Erythroblast (primary cell): ENCODE measurements around the gene NSD2.
"Not testable (repeated sequence)": the region's sequence is repeated elsewhere in the genome, so short reads cannot be mapped to it uniquely, and the experiment has no call there.

ENCODE experiments used
- DNase-seq, 2 experiments: peaks; one replicate each; lab custom pipeline; 2025; lab: John Stamatoyannopoulos, UW
- GATA1 ChIP-seq: IDR thresholded peaks from 2 replicates; pipeline ENCODE4 v1.6.1; 2011; ENCODE audit warnings: low read depth, mild to moderate bottlenecking, control low read depth, low read length, moderate library complexity
- POLR2A ChIP-seq: IDR thresholded peaks from 2 replicates; pipeline ENCODE4 v1.6.1; 2011; ENCODE audit warnings: mild to moderate bottlenecking, low read length

NSD2 gene

GRCh38 chr4:2009651-2010233 is 138.5 kb downstream of the NSD2 start:
- peak; percentile 64 to 65 for DNase-seq
- no peak for TF ChIP-seq GATA1
- no peak for TF ChIP-seq POLR2A

DNA sequence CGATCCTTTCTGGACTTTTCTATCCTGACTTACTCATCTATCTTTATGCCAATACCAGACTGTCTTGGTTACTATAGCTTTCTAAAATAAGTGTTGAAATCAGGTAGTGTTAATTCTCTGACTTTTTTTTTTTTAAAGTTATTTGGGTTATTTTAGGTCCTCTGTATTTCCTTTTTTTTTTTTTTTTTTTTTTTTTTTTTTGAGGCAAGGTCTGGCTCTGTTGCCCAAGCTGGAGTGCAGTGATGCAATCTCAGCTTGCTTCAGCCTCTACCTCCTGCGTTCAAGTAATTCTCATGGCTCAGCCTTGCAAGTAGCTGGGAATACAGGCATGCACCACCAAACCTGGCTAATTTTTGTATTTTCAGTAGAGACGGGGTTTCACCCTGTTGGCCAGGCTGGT is 140.4 kb downstream of the NSD2 start:
- no peak for TF ChIP-seq POLR2A
- no peak for TF ChIP-seq GATA1
- DNase-seq: no peak

GRCh38 chr4:2015008-2015407 is 143.8 kb downstream of the NSD2 start:
- TF ChIP-seq POLR2A: no peak
- no peak for TF ChIP-seq GATA1
- DNase-seq: peak in 1 of 2 experiments; percentile 20

- DNase-seq: not testable (repeated sequence)
Measured at GRCh38 chr4:2021358-2022018, 150.3 kb downstream of the NSD2 start.

DNA sequence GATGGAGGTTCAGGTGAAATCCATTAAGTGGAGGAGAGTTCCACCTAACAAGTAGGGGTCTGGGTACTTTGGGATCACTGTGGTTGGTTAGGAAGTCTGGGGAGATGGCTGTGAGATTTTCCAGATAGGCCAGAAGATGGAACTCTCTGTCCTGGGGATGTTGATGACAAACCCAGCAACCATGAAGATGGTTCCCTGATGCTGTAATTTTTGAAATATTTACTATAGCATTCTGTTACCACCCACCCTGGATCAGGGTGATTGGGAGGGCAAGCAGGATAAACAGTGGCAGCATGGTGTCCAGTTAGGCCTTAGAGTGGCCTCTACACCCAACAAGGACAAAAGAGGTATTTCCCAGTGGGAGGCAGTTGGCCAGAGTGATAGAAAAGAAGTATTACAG is 153.5 kb downstream of the NSD2 start:
- no peak for TF ChIP-seq POLR2A
- TF ChIP-seq GATA1: no peak
- DNase-seq: no peak

DNA sequence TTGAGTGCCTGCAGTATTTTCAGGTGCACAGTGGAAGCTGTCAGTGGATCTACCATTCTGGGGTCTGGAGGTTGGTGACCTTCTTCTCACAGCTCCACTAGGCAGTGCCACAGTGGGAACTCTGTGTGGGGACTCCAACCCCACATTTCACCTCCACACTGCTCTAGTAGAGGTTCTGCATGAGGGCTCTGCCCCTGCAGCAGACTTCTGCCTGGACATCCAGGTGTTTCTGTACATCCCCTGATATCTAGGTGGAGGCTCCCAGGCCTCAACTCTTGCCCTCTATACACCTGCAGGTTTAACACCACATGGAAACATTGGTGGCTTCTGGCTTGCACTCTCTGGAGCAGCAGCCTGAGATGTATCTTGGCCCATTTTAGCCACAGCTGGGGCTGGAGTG is 154.6 kb downstream of the NSD2 start:
- no peak for DNase-seq
- no peak for TF ChIP-seq GATA1
- TF ChIP-seq POLR2A: no peak

- not testable (repeated sequence) for DNase-seq
Measured at GRCh38 chr4:2027120-2027519, 155.9 kb downstream of the NSD2 start.

- not testable (repeated sequence) for DNase-seq
Measured at GRCh38 chr4:2031161-2031560, 160.0 kb downstream of the NSD2 start.
